Activated CD8-positive, alpha-beta memory T cell treated with anti-CD3 and anti-CD28 coated beads for 48 hours (primary cell): ENCODE measurements around the gene CCDC78.

Experiments used
- DNase-seq, 3 experiments: peaks; one replicate each; pipeline ENCODE4 v3.0.0-alpha.2; 2020; ENCODE audit warnings: low read depth in 2 of 3, low spot score in 2 of 3

CCDC78 gene

DNA sequence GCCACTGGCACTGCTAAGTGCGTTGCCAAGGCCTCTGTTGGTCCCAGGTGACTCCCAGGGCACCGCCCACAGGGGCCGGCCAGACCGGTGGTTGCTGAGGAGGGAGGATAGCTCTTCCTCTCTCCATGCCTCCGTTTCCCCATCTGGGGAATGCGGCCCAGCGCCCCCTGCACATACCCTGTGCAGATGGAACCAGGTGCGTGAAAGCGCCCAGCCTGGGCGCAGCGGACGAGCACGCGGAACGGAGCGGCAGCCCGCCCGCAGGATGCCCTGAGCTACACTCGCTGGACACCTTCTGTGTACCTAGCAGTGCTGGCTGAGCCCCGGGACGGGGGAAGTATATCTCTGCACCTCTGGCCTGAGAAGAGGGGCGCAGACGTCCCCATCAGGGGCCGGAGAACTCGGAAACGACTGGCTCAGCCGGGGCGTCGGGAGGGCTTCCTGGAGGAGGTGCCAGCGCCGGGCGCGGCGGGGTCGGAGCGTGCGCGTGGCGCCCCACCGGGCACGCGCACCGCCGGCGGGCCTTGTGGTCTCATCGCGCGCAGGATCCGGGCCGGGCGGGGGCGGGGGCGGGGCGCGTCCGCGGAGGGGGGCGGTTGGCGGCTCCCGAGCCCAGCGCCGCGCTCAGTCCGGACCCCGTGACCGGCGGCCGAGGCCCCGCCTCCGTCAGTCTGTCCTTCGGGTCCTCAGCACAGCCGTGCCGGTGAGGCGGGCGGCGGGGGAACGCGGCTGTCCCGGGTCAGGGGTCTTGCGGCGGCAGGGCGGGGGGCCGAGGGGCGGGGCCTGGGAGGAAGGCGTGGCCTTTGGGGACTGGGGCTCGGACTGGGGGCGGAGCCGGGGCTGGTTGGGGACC lies at the start of gene CCDC78, which contains the start of gene HAGHL:
TSS of gene CCDC78 (minus strand) at position 6 of the 853 bp plus-strand sequence. CDS start 76 bp downstream, outside the sequence.
TSS of gene HAGHL (plus strand) at position 669 of the 853 bp plus-strand sequence. CDS start 404 bp downstream, outside the sequence.
- DNase-seq = peak in 1 of 3 experiments; percentile 59

DNA sequence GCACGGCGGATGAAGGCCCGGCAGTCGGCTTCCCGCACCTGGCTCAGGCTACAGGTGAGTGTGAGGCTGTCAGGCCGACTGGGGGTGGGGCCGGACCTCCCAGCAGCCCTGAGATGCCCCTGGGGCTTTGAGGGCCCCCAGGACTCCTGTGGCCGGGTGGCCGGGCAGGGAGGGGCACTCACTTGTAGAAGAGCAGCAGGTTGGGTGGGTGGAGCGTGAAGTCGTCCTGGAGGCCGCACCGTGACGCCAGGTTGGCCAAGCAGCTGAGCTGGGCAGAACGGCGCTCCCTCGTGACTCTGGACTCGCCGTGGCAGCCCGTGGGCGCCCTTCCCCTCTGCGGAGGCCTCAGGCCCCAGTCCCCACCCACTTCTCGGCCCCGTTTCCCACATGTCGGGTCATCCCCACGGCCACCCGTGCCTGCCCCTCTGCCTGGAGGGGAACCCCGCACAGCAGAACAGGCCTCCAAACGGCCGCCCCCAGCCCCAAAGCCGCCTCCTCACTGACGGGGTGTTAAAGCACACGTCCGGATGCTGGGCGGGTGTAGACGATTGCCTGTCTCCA lies 49.1 kb upstream of the CCDC78 start:
- no peak for DNase-seq

DNA sequence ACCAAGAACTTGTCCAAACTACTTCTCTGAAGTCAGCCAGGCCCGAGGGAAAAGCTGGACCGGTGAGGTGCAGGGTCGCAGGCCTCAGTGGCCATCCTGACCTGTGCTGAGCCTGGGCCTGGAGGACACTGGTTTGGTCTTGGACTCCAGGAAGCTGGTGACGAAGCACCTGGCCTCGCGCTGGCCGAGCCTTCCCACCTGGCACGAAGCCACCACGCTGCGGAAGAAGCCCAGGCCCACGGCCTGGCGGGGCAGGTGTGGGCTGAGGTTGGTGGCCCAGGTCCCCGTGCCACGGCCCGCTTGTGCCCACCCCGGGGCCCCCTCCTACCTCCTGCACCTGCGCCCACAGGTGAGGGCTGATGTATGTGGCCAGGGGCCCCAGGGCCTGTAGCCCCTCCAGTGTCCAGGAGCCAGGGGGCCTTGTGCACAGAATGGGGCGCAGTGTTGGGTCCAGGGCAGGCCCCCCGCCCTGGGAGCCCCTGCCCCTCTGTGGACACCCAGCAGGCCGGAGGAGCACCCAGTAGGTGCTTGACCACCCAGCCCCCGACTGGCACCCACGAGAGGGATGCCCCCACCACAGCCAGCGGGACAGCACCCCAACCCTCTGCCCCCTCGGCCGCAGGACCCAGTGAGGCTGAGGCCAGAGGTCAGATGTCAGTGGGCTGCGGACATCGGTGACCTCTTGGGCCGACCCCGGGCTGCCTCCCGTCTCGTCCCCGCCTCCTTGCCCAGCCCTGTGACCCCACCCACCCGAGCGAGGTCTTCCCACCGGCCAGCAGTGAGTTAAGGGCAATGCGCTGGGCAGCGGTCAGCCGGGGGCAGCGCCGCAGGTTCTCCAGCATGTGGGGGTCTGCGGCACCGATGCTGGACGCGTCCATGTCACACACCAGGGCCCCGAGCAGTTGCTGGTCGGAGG lies 48.1 kb upstream of the CCDC78 start:
- no peak for DNase-seq

GRCh38 chr16:772959-773358 lies 46.7 kb upstream of the CCDC78 start:
- no peak for DNase-seq

- no peak for DNase-seq
Measured at GRCh38 chr16:770411-770810, 44.2 kb upstream of the CCDC78 start.

DNA sequence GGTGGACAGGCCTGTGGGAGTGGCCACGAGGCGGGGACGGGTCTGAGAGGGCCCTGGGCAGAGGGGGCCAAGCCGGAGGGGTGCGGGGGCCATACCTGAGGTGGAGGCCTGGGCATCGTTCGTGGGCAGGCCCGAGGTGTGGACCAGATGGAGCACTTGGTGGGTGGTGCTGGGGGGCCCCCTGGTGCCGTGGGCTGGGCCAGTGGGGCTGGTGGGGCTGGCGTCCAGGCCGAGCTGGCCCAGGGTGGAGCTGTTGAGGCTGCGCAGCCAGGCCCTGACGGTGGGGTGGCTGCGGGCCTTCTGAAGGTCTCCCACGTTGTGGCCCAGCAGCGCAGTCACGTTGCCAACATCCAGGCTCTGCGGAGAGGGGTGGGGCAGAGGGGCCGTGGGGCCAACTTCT lies 43.7 kb upstream of the CCDC78 start:
- DNase-seq = no peak

DNA sequence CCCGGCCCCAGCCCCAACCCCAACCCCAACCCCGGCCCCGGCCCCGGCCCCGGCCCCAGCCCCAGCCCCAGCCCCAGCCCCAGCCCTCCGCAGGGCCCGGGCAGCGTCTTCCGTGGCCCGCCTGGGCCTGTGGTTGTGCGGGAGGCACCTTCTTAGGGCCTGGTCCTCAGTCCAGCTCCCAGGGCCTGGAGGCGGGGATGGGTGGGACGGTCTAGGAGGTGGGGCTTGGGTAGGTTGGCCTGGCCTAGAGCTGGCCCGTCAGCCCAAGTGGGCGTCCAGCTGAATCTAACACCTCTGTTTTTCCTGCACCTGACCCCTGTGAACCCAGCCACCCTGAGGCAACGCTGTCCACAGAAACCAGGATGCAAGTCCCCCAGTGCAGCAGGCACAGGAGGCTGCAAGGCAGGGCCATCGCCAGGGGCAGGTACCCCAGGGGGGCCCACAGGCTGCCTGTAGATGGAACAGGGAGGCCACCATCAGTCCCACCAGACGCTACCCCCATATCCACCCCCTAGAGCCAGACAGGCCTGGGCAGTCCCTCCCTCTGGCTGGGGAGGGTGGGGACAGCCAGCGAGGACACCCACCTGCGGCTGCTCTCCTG lies 43.0 kb upstream of the CCDC78 start:
- DNase-seq = no peak

DNA sequence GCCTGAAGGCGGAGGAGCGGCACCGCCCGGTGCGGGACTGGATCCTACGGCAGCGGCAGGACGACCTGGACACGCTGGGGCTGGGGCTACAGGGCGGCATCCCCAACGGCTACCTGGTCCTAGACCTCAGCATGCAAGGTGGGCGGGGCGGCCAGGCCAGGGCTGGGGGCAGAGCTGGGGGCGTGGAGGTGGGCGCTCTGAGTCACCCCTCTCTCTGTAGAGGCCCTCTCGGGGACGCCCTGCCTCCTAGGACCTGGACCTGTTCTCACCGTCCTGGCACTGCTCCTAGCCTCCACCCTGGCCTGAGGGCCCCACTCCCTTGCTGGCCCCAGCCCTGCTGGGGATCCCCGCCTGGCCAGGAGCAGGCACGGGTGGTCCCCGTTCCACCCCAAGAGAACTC lies 42.2 kb upstream of the CCDC78 start:
- no peak for DNase-seq

GRCh38 chr16:767743-768235 lies 41.5 kb upstream of the CCDC78 start:
- DNase-seq = no peak

DNA sequence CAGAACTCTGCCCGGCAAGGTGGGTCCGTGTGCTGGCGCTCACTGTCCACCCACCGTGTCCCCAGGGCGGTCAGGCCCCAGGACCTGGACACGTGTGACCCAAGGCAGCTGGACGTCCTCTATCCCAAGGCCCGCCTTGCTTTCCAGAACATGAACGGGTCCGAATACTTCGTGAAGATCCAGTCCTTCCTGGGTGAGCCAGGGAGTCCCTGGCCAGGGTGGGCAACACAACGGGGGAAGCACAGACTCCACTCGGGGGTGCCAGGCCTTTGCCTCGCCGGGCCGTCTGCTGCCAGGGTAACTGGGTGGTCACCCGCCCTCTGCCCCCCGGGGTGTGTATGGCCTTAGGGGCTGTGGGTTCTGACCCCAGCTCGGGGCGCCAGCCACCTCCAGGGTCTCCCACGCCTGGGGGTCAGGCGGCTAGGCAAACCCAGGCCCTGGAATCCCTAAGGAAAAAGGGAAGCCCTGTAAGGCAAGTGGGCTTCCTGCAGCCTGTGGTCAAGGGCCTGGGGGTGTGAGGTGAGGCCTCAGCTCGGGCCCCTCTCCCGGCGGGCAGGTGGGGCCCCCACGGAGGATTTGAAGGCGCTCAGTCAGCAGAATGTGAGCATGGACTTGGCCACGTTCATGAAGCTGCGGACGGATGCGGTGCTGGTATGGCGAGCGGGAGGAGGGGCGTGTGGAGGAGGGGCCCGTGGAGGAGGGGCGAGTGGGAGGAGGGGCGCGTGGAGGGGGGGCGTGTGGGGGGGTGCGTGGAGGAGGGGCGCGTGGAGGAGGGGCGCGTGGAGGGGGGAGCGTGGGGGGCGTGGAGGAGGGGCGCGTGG lies 40.8 kb upstream of the CCDC78 start:
- DNase-seq = no peak

DNA sequence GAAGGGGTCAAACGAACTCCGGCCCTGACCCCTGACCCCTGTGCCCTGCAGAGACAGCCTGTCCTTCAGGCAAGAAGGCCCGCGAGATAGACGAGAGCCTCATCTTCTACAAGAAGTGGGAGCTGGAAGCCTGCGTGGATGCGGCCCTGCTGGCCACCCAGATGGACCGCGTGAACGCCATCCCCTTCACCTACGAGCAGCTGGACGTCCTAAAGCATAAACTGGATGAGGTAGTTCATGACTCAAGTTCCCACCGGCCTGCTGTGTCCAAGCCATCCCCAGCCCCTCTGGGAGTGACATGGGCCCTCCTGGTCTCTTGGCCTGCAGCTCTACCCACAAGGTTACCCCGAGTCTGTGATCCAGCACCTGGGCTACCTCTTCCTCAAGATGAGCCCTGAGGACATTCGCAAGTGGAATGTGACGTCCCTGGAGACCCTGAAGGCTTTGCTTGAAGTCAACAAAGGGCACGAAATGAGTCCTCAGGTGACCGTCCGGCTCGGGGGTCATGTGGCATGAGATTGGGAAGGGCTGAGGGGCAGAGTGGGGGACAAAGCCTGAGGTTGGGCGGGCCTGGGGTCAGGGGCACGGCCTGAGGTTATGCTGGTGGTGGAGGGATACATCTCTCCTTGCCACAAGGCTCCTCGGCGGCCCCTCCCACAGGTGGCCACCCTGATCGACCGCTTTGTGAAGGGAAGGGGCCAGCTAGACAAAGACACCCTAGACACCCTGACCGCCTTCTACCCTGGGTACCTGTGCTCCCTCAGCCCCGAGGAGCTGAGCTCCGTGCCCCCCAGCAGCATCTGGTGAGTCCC lies 40.0 kb upstream of the CCDC78 start:
- DNase-seq = no peak

GRCh38 chr16:765488-765865 lies 39.2 kb upstream of the CCDC78 start:
- no peak for DNase-seq

- no peak for DNase-seq
Measured at GRCh38 chr16:764848-765487, 38.7 kb upstream of the CCDC78 start.

DNA sequence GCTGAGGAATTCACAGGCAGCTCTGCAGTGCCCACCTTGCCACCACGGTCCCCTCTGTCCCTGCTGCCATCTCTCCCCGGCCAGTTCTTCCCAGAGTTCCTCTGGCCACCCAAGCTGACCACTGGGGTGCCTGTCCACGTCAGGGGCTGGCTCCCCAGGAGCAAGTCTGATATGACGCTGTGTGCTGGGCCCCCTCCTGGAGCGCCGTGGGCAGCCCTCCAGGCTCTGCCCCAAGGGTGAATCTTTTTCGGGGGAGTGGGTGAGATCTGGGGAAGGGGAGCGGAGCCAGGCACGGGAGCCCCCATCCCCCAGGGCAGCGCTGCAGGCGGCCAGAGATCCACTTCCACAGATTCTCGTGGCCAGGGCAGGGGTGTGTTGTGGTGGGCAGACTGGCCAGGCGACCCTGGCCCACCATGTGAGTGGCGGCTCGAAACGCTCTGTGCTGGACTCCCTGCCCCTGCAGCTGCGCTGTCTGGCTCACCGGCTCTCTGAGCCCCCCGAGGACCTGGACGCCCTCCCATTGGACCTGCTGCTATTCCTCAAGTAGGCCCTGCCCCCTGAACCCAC lies 38.0 kb upstream of the CCDC78 start:
- no peak for DNase-seq

DNA sequence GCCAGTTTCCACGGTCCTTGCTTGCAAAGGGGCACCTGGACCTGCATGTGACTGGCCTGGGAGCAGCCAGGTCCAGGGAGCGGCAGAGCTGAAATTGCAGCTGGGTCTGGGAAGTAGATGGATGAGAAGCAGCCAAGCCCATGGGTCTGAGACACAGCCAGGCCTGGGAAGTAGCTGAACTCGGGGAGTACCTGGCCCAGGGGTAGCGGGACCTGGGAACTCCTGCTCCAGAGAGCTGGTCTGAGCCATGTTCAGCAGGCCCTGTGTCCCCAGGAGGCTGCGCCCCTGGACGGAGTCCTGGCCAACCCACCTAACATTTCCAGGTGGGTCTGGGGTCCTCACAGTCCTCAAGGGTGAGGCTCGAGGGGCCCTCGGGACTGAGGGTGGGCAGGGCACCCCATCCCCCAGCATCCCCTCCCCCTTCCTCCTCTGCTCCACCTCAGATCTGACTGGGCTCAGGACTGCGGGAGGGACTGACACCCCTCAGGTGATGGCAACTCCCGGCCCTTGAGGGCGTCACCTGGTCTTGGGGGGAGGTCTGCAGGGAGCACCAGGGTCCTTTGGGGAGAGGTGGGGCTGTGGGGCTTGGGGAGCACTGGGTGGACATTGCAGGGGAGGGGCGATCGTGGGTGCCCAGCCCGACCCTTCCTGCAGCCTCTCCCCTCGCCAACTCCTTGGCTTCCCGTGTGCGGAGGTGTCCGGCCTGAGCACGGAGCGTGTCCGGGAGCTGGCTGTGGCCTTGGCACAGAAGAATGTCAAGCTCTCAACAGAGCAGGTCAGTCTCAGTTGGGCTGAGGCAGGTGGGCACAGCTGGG lies 37.3 kb upstream of the CCDC78 start:
- DNase-seq = no peak

GRCh38 chr16:762595-763268 lies 36.5 kb upstream of the CCDC78 start:
- DNase-seq = no peak
